DOHH2 (cell line): ENCODE data around the gene STAU1.

Experiments used
- CTCF ChIP-seq: fragments of 200-600 bp; sonication (generic); IDR thresholded peaks from one replicate; pipeline ENCODE4 v1.5.1; 2014; ENCODE audit warnings: antibody characterized with exemption, mild to moderate bottlenecking, low read depth, low read length; ENCODE audit not compliant: poor library complexity, severe bottlenecking
- EZH2phosphoT487 ChIP-seq: fragments of 200-600 bp; sonication (generic); IDR thresholded peaks from 2 replicates; pipeline ENCODE4 v1.6.1; 2017; ENCODE audit warnings: borderline replicate concordance, mild to moderate bottlenecking, antibody characterized with exemption, low read length, moderate library complexity, mixed read lengths

- TF ChIP-seq CTCF (no peak), EZH2phosphoT487 (no peak)
Measured at GRCh38 chr20:49184691-49185070, 3.5 kb downstream of the STAU1 start.
